GM12891 (cell line): Measurements from ENCODE around the gene HMCN2.

Experiments
- DNase-seq: peaks from one replicate; pipeline ENCODE4 v3.0.0; 2011; ENCODE audit warnings: low spot score; ENCODE audit not compliant: insufficient read length
- FAIRE-seq: peaks from 2 replicates; lab custom pipeline; 2011; peaks lifted over from hg19 to GRCh38; lab: Jason Lieb, UNC
- PAX5 ChIP-seq: IDR thresholded peaks from 2 replicates; pipeline ENCODE4 v1.6.1; 2011; ENCODE audit warnings: low read length, moderate library complexity, mild to moderate bottlenecking; ENCODE audit not compliant: insufficient read depth, severe bottlenecking
- POLR2A ChIP-seq: IDR thresholded peaks from 2 replicates; pipeline ENCODE4 v1.6.1; 2011; ENCODE audit warnings: low read depth, low read length, control low read depth
- POLR2AphosphoS5 ChIP-seq: IDR thresholded peaks from 2 replicates; pipeline ENCODE4 v1.6.1; 2011; ENCODE audit warnings: low read depth, low read length, control low read depth
- POU2F2 ChIP-seq: IDR thresholded peaks from 2 replicates; pipeline ENCODE4 v1.6.1; 2011; ENCODE audit warnings: low read depth, mild to moderate bottlenecking, control low read depth, low read length, moderate library complexity
- SPI1 ChIP-seq: IDR thresholded peaks from 2 replicates; pipeline ENCODE4 v1.6.1; 2011; ENCODE audit warnings: low read depth, low read length, control low read depth
- TAF1 ChIP-seq: IDR thresholded peaks from 2 replicates; pipeline ENCODE4 v1.6.1; 2011; ENCODE audit warnings: low read depth, low read length, control low read depth

Gene HMCN2

GRCh38 chr9:130330202-130330862 lies 64.8 kb downstream of the HMCN2 start:
- no peak for DNase-seq

GRCh38 chr9:130331061-130331460 lies 65.5 kb downstream of the HMCN2 start:
- no peak for FAIRE-seq
- no peak for TF ChIP-seq POLR2A
- no peak for TF ChIP-seq PAX5
- TF ChIP-seq POU2F2: no peak
- no peak for TF ChIP-seq POLR2AphosphoS5
- TF ChIP-seq SPI1: no peak
- no peak for TF ChIP-seq TAF1
- DNase-seq: no peak

More at GRCh38 chr9:130330202-130330862, 64.8 kb downstream of the HMCN2 start:
- no peak for TF ChIP-seq POLR2AphosphoS5
- TF ChIP-seq POLR2A: no peak
- FAIRE-seq: no peak

GRCh38 chr9:130331573-130331972 lies 66.0 kb downstream of the HMCN2 start:
- TF ChIP-seq POLR2AphosphoS5 (no peak), SPI1 (no peak)
- DNase-seq (no peak), FAIRE-seq (no peak)

GRCh38 chr9:130332384-130332926 lies 66.9 kb downstream of the HMCN2 start:
- TF ChIP-seq POU2F2 (no peak), SPI1 (no peak), POLR2AphosphoS5 (no peak), TAF1 (no peak), POLR2A (no peak)
- DNase-seq (no peak), FAIRE-seq (no peak)

GRCh38 chr9:130333041-130333711 lies 67.6 kb downstream of the HMCN2 start:
- FAIRE-seq (no peak), DNase-seq (no peak)
- TF ChIP-seq TAF1: no peak
- no peak for TF ChIP-seq SPI1
- TF ChIP-seq POLR2AphosphoS5: no peak
- TF ChIP-seq PAX5: no peak
- TF ChIP-seq POU2F2: no peak
- no peak for TF ChIP-seq POLR2A

GRCh38 chr9:130333712-130334062 lies 68.1 kb downstream of the HMCN2 start:
- TF ChIP-seq PAX5: no peak
- no peak for TF ChIP-seq POLR2AphosphoS5
- TF ChIP-seq SPI1: no peak
- no peak for TF ChIP-seq POU2F2
- TF ChIP-seq TAF1: no peak
- no peak for TF ChIP-seq POLR2A
- no peak for DNase-seq
- no peak for FAIRE-seq

GRCh38 chr9:130334915-130335314 lies 69.4 kb downstream of the HMCN2 start:
- TF ChIP-seq TAF1 (no peak), SPI1 (no peak), POLR2A (no peak), PAX5 (no peak), POU2F2 (no peak), POLR2AphosphoS5 (no peak)
- DNase-seq (no peak), FAIRE-seq (no peak)

- DNase-seq (no peak), FAIRE-seq (no peak)
- TF ChIP-seq PAX5: no peak
- no peak for TF ChIP-seq POLR2A
- TF ChIP-seq TAF1: no peak
- no peak for TF ChIP-seq POU2F2
- no peak for TF ChIP-seq POLR2AphosphoS5
- no peak for TF ChIP-seq SPI1
Measured at GRCh38 chr9:130336027-130336610, 70.6 kb downstream of the HMCN2 start.

GRCh38 chr9:130336885-130337284 lies 71.3 kb downstream of the HMCN2 start:
- FAIRE-seq: no peak
- no peak for DNase-seq
- no peak for TF ChIP-seq POLR2A
- no peak for TF ChIP-seq POU2F2
- no peak for TF ChIP-seq POLR2AphosphoS5
- no peak for TF ChIP-seq TAF1
- no peak for TF ChIP-seq SPI1
- TF ChIP-seq PAX5: no peak

GRCh38 chr9:130337318-130337717 lies 71.8 kb downstream of the HMCN2 start:
- DNase-seq (no peak), FAIRE-seq (no peak)
- no peak for TF ChIP-seq SPI1
- no peak for TF ChIP-seq POLR2A
- TF ChIP-seq TAF1: no peak
- no peak for TF ChIP-seq PAX5
- TF ChIP-seq POLR2AphosphoS5: no peak
- no peak for TF ChIP-seq POU2F2
